Ishikawa (cell line): ENCODE data around the gene RPS28.

Experiments used
- CEBPB ChIP-seq: IDR thresholded peaks from 2 replicates; pipeline ENCODE4 v1.6.1; 2012
- CREB1 ChIP-seq: IDR thresholded peaks from 2 replicates; pipeline ENCODE4 v1.6.1; 2012; ENCODE audit warnings: low read depth
- EGR1 ChIP-seq: IDR thresholded peaks from 2 replicates; pipeline ENCODE4 v1.6.1; 2012
- EP300 ChIP-seq: IDR thresholded peaks from 2 replicates; pipeline ENCODE4 v1.6.1; 2012; ENCODE audit warnings: borderline replicate concordance
- FOXM1 ChIP-seq: IDR thresholded peaks from 2 replicates; pipeline ENCODE4 v1.6.1; 2012; ENCODE audit warnings: low read depth, borderline replicate concordance
- MAX ChIP-seq: IDR thresholded peaks from 2 replicates; pipeline ENCODE4 v1.6.1; 2012
- NFIC ChIP-seq: IDR thresholded peaks from 2 replicates; pipeline ENCODE4 v1.6.1; 2012
- REST ChIP-seq: IDR thresholded peaks from 2 replicates; pipeline ENCODE4 v1.6.1; 2012; ENCODE audit warnings: low read depth, mild to moderate bottlenecking
- TAF1 ChIP-seq: IDR thresholded peaks from 2 replicates; pipeline ENCODE4 v1.6.1; 2012; ENCODE audit warnings: low read depth, mild to moderate bottlenecking
- TCF12 ChIP-seq: IDR thresholded peaks from 2 replicates; pipeline ENCODE4 v1.6.1; 2012; ENCODE audit warnings: low read depth
- TEAD4 ChIP-seq: IDR thresholded peaks from 2 replicates; pipeline ENCODE4 v1.6.1; 2012
- USF1 ChIP-seq: IDR thresholded peaks from 2 replicates; pipeline ENCODE4 v1.6.1; 2012
- YY1 ChIP-seq: IDR thresholded peaks from 2 replicates; pipeline ENCODE4 v1.6.1; 2012; ENCODE audit warnings: low read depth
- ZBTB7A ChIP-seq: IDR thresholded peaks from 2 replicates; pipeline ENCODE4 v1.6.1; 2012; ENCODE audit warnings: low read depth

GRCh38 chr19:8321986-8322637, 816 bp downstream of the RPS28 start:
- TF ChIP-seq MAX (no peak), FOXM1 (no peak), EP300 (no peak), YY1 (no peak), TAF1 (no peak), CREB1 (no peak), USF1 (no peak), CEBPB (no peak), REST (no peak), ZBTB7A (no peak), TCF12 (no peak), TEAD4 (no peak), EGR1 (no peak), NFIC (no peak)
